DMS 273 (cell line): ENCODE measurements around the gene PIK3R1.
"Not testable (repeated sequence)": the region's sequence is repeated elsewhere in the genome, so short reads cannot be mapped to it uniquely, and the experiment has no call there.

Experiments used
- DNase-seq: peaks from one replicate; lab custom pipeline; 2025; ENCODE audit not compliant: unreplicated experiment; lab: John Stamatoyannopoulos, UW

PIK3R1 gene

DNA sequence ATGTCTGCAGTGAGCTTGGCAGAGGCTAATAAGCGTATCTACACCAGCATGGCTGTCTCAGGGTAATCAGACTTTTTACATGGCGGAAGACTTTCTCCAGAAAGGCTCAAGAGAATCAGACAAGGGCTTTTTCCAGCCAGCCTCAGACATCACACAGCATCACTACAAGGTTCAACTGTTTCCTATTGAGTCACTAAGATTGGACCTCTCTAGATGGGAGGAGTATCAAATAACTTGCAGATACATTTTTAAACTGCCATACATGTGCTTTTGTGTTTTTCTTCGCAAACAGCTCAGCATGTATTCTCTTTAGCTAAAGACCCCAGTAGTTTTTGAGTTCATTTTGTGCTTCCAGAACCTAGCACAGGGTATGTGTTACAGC is 22.9 kb upstream of the PIK3R1 start:
- DNase-seq: no peak

DNA sequence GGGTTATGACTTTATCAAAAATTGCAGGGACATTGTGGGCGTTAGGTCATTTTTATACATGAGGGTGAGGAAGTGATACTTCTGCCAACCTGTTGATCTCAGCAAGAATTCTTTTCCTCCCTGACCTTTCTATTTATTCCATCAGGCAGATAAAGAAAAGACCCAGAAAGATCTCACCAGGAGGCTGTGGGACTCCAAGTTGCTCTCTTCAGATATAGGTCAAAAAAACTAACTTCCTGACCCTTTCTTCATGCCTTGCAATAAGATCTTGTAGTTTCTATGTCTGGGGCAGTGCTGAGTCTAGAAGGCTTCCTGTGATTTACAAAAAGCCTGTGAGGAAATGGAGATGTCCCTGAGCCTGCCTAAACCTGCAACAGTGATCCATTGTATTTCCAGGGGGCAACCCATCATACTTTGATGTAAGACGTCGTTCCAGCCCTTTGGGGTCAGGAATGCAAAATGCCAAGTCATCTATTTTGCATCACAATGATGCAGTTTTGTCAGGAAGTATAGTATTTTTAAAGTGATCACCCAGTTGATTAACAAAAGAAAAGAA is 22.0 kb upstream of the PIK3R1 start:
- no peak for DNase-seq

- no peak for DNase-seq
Observed at GRCh38 chr5:68194386-68194785, 21.2 kb upstream of the PIK3R1 start.

DNA sequence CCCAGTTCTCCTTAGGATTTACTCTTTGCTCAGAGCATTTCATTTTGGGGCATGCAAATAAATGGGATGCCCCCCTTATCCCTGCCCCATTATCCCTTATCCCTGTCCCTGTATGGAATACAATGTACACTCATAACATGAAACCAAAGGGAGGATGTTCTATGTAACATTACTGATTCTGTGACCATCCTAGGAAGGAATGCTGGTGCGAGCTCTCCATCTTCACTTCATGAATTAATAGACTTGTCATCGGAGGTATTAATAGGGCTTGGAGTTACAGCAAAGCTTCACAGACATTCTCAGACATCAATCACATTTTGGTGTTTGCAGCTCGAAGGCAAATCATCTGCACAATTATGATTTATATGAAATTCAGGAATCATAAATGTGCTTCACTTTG is 20.4 kb upstream of the PIK3R1 start:
- DNase-seq: no peak

GRCh38 chr5:68196876-68197275 is 18.7 kb upstream of the PIK3R1 start:
- no peak for DNase-seq

- DNase-seq: no peak
Observed at GRCh38 chr5:68200288-68200687, 15.3 kb upstream of the PIK3R1 start.

- not testable (repeated sequence) for DNase-seq
Observed at GRCh38 chr5:68210654-68211053, 4.9 kb upstream of the PIK3R1 start.

DNA sequence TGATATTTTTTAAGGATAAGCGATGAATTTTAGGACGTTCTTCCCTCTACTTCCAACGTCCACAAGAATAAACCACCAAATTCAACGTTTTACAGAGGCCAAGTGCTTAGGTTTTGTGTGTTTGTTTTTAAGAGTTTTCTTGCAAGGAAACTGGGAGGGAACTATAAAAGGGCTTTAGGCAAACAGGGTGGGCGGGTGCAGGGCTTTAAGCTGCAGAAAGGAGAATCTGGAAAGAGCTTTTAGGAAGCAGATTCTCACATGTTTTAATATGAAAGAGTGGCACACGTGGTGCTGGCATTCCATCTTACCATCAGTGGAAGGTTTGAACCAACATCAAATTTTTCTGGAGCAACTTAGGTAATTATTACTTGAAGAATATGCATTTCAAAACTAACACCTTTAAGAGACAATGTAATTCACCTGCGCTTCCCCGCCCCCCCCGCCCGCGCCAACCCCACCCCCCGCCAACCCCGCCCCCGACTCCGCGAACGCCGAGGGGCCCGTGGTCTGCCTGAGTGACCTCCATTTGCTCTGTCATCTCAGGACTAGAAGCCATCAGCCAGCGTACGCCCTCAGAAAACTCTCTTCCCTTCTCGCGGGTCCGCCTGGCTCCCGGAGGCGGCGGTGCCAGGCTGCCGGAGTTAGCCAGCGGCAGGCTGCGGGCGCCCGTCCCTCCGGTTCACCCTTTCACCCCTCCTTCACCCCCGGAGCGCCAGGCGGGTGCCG is 911 bp upstream of the PIK3R1 start:
- peak; percentile 36 for DNase-seq

GRCh38 chr5:68215898-68216244 is 315 bp downstream of the PIK3R1 start:
- peak; percentile 92 for DNase-seq

DNA sequence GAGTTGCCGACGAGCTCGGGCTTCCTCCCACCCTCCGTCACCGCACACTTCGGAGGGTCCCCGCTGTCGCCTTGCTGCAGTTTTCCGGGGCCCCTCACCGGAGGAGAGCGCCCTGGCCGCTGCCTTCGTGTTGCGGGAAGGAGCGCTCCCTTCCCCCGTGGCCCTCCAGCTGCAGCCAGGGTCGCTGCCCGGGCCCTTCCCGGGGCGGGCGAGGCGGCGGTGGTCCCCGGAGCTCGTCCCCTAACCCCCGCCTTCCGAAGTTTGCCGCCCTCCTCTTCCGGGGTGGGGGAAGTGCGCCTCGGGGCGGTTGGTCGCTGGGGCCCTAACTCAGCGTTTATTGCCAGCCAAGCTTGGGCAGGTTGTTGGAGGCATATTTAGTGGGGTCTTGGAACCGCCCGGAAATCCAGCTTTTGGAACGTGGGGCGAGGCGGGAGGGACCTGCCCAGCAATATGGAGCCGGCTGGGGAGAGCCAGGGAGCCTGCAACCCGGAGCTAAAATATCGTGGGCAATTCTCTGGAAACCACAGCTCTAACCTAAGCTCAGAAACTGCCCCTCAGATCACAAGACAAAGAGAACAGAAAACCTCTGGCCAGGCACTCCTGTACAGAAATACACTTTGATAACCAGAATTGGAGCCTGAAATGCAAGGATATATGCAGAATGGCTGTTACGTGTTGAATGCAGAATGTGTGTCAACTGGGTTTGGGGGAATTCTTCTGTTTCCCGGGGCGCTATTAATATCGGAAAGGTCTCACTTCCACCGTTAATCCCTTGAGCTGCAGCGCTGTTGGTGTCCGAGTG is 890 bp downstream of the PIK3R1 start:
- peak; percentile 80 for DNase-seq

DNA sequence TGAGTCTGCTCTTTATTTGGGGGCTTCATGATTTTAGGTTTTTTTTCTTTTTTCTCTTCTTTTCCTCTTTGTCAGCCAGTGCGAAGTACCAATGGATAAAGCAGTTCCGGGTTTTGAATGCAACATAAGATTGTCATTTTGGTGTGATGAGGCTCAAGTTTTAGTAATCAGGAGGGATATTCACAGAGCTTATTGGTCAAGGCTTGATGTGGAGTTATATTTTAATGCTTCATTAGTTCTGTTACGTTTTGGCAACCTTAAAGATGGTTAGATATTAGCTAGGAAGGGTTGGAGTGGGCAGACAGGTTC is 1.4 kb downstream of the PIK3R1 start:
- DNase-seq: no peak

DNA sequence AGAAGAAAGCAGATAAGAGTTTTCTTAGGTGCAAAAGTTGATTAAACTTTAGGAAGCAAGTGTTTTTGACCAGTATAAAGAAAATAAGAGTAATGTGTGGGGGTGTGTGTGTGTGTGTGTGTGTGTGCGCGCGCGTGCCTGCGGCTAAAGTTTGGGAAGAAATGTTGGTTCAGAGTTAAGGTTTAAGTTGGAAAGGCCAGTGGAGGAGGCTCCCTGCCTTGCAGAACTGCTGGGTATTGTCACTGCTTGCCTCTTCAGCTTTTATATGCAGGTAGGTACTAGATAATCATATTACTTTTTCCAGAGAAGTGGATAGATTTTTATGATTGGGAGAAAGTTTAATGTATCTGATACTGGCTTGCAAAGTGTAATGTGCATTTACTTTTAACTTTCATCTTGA is 2.0 kb downstream of the PIK3R1 start:
- DNase-seq: no peak

- DNase-seq: no peak
Observed at GRCh38 chr5:68219161-68219816, 3.7 kb downstream of the PIK3R1 start.

DNA sequence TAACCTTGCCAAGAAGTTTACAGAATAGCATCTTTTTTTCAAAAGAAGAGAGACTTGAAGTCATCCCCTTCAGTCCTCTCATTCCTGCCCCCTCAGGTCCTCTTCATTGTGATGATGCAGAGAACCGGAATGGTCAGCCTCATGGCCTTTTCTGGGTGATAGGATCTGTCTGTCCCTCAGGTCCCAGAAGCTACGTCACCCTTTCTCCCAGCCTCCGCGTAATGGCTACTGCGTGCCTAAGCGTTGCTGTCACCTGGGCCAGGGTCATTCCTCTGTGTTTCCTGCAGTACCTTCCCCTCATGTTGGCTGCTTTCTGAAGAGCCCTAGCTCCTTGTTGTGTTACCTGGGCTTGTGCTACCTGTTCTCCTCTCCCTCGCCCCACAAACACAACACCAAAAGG is 4.7 kb downstream of the PIK3R1 start:
- no peak for DNase-seq

DNA sequence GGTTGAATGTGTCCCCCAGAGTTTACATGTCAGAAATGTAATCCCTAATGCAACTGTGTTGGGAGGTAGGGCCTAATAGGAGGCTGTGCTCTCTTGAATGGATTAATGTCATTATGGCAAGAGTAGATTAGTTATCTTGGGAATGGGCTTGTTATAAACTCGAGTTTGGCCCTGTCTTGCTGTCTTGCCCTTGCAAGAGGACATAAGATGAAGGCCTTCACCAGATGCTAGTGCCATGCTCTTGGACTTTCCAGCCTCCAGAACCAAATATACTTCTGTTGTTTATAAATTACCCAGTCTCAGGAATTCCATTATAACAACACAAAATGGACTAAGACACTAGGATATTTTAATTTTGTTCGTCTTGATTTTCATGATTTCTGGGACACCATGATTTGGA is 5.4 kb downstream of the PIK3R1 start:
- no peak for DNase-seq

- DNase-seq: peak; percentile 6
Observed at GRCh38 chr5:68221488-68221887, 5.9 kb downstream of the PIK3R1 start.

DNA sequence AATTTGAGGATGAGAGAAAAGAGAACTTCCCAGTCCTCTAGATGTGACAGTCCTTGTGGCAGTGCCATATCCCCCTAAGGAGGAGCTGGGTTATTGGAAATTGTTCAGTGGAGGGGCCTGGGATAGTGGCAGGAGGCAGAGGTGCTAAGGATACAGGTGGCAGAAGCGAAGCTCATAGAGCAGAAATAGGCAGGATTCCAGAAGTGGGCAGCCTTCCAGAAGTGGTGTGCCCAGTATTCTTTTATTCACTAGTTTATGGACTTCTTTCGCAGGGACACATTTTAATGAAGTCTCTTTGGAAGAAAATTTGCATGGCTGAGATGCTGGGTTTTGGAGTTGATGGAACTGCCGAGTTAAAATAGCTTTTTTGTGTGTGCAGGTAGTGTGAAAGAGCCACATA is 6.8 kb downstream of the PIK3R1 start:
- DNase-seq: no peak

- no peak for DNase-seq
Observed at GRCh38 chr5:68222824-68223354, 7.3 kb downstream of the PIK3R1 start.

- DNase-seq: no peak
Observed at GRCh38 chr5:68223904-68224303, 8.3 kb downstream of the PIK3R1 start.

DNA sequence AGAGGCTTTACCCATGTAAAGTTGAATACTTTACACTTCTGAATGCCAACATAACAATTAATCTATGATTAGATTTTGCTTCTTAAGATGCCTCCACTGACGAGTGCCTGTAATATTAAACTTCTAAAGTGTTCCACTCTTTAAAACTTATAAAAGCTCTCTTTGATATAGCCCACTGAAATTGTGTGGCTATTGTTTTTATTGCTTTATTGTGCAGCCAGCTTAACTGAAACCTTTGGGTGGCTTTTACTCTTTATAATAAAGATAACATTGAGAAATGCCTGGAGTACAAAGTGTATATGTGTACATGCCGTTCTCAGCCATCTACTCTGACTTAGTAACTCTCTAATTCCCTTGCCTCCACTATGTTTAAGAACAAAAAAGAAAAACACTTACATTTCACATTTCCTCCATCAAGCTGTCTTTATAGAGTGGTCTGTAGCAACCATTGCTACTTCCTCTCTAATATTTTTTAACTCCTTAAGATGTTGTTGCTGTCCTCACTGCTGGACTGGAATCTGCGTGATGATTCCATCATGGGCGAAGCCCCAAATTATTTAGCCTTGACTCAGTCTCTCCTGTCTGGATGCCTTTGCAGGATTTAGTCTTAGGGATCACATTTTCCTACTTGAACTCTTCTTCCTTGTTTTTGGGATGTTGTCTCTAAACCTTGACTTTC is 9.1 kb downstream of the PIK3R1 start:
- no peak for DNase-seq

- peak; percentile 12 for DNase-seq
Observed at GRCh38 chr5:68225188-68225910, 9.8 kb downstream of the PIK3R1 start.
